ENCODE data around the gene CDRT4. TPM values are rescaled to one million over a fixed set of nuclear protein-coding genes. Genes with fewer than 3 reads are reported as not detected.
A peak's percentile ranks its signal among the peaks of the same experiment; 100 is the strongest.

The CDRT4 gene
- total RNA-seq, 1 donor from 2014 or later = 9.1 TPM

DNA sequence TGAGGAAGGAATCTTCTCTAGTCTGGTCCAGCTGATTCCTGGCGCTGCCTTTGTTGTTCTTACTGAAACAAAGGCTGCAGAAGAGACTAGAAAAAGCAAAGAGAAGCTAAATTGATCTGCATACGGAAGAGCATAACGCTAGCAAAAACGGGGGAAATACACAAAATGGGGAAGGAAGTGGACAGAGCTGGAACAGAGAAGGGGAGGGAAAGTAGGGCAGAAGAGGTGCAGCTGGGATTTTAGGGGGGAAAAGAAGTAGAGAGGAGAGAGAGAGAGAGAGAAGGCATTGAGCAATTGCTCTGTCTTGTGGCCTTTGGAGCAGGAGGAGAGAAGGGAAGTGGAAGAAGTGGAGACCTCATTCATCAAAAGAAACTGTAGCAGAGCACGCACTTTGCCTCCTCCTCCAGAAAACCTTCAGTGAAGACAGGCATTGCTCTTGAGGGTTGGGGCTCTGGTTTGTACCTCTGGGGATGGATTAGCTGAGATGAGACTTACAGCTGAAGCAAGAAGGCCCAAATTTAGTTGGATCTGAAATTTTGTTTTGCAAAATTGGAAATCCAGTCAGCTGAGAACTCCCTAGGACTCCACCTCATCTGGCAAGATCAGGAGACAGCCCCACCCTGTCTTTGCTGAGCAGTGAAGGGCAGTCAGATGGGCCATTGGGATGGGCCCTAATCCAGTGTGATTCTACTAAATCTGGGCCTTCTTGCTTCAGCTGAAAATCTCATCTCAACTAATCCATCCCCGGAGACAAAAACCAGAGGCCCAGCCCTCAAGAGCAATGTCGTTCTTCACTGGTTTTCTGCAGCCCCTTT, 55.8 kb downstream of the CDRT4 start:
- H3K9me3 Mint-ChIP-seq (ENCODE audit: low read depth) = no peaks in the 10 kb centered on the region
- no peak for DNase-seq (ENCODE audit: low spot score)
- H3K36me3 Mint-ChIP-seq (ENCODE audit: low read depth) = no peaks in the 10 kb centered on the region
- no peak overlapping the region for H3K4me3 Mint-ChIP-seq (ENCODE audit: unreplicated experiment)
- H3K27me3 Mint-ChIP-seq (ENCODE audit: low read depth) = no peaks in the 10 kb centered on the region
- H3K4me1 Mint-ChIP-seq (ENCODE audit: low read depth) = peaks cover 47% of the 10 kb centered on the region
- TF ChIP-seq, protein P1, sequence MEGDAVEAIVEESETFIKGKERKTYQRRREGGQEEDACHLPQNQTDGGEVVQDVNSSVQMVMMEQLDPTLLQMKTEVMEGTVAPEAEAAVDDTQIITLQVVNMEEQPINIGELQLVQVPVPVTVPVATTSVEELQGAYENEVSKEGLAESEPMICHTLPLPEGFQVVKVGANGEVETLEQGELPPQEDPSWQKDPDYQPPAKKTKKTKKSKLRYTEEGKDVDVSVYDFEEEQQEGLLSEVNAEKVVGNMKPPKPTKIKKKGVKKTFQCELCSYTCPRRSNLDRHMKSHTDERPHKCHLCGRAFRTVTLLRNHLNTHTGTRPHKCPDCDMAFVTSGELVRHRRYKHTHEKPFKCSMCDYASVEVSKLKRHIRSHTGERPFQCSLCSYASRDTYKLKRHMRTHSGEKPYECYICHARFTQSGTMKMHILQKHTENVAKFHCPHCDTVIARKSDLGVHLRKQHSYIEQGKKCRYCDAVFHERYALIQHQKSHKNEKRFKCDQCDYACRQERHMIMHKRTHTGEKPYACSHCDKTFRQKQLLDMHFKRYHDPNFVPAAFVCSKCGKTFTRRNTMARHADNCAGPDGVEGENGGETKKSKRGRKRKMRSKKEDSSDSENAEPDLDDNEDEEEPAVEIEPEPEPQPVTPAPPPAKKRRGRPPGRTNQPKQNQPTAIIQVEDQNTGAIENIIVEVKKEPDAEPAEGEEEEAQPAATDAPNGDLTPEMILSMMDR (IDR thresholded peaks at IDR 0.05) = no peak
- peak overlapping the region; percentile 30 for H3K27ac Mint-ChIP-seq (ENCODE audit: unreplicated experiment)

DNA sequence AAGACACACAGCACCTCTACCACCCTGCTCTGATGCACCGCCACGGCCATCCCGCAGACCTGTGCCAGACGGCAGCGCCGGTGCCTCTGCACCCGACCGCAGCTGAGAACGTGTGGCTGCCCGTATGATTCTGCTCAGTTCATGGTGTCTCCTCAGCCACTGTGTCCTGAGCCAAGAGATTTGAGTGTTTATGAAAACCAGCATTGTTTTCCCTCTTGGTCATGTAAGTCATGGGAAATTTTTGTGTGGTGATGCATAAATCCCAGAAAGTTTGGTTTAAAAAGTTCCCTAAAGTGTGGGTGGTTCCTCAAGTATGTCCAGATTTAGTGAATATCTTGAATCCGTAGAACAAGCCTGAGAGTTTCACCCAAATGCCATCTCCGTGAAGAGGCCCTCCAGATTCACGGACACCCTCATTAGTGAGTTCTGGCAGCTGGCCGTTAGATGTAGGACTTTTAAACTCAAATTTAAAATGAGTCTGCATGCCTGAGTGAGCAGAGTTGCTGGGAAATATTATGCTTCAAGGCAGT, 57.6 kb downstream of the CDRT4 start:
- no peaks in the 10 kb centered on the region for H3K9me3 Mint-ChIP-seq (ENCODE audit: low read depth)
- H3K27ac Mint-ChIP-seq (ENCODE audit: unreplicated experiment) = peak overlapping the region; percentile 98
- TF ChIP-seq, protein P1 (IDR thresholded peaks at IDR 0.05) = no peak
- H3K4me3 Mint-ChIP-seq (ENCODE audit: unreplicated experiment) = peak overlapping the region; percentile 55
- H3K36me3 Mint-ChIP-seq (ENCODE audit: low read depth) = no peaks in the 10 kb centered on the region
- H3K4me1 Mint-ChIP-seq (ENCODE audit: low read depth) = peaks cover 60% of the 10 kb centered on the region
- no peaks in the 10 kb centered on the region for H3K27me3 Mint-ChIP-seq (ENCODE audit: low read depth)
- DNase-seq (ENCODE audit: low spot score) = no peak

DNA sequence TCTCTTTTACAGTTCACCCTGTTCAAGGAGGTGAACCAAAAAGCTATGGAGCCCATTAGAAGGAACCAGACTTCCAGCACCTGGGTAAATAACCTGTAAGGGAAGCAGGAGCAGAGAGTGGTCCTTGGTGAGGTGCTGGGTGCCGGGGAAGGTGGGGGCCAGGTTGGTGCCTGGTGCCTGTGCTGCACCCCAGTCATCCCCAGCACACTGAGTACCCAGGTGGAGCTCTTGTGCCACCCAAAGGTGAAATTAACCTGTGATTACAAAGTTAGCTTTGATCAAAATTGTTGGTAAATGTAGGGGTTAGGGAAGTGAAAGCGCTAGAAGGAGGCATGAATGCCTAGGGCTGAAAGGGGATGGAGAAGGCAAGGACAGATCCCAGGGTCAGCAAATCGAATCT, 58.6 kb downstream of the CDRT4 start:
- Mint-ChIP-seq H3K27me3 (ENCODE audit: low read depth) (no peaks in the 10 kb centered on the region), H3K27ac (ENCODE audit: unreplicated experiment) (peak overlapping the region; percentile 98), H3K36me3 (ENCODE audit: low read depth) (no peaks in the 10 kb centered on the region), H3K9me3 (ENCODE audit: low read depth) (no peaks in the 10 kb centered on the region), H3K4me3 (ENCODE audit: unreplicated experiment) (no peak overlapping the region), H3K4me1 (ENCODE audit: low read depth) (peaks cover 70% of the 10 kb centered on the region)
- TF ChIP-seq, protein P1 (IDR thresholded peaks at IDR 0.05) = no peak
- no peak for DNase-seq (ENCODE audit: low spot score)

DNA sequence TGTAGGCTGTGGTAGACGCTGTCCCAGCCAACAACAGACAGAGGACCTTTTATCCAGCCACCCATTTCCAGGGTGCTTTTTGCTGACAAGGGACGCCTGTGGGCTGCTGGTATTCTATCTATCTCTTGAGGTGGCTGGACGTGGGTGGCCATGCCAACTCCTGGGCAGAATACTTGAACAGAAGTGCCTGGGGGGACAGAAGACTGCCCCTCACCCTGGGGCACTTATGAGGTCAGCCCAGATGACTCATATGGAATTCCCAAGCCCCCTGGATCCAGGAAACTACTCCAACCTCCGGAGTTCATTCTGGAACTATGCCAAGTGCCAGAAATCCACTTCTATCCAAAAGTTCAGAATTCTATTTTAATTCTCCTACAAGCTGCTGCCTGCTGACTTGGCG, 61.3 kb downstream of the CDRT4 start:
- H3K4me1 Mint-ChIP-seq (ENCODE audit: low read depth) = peaks cover 69% of the 10 kb centered on the region

DNA sequence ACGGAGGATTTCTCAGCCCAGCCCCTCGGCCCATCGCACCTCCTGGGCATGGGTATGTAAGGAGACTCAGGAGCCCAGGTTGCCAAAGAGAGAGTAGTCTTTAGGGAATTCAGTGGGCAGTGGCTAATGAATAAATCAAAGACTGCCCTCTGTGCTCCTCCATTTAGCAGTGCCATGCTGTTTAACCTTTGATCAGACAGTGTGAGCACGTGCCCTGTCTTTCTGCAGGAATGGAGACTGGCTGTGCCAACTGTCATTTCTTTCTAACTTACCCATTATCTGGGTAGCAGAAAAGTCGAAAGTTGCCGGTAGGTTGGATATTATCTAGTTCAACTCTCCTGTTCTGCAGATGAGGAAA, 62.4 kb downstream of the CDRT4 start:
- TF ChIP-seq, protein P1 (IDR thresholded peaks at IDR 0.05) = no peak
- H3K27ac Mint-ChIP-seq (ENCODE audit: unreplicated experiment) = no peak overlapping the region
- H3K4me1 Mint-ChIP-seq (ENCODE audit: low read depth) = peaks cover 60% of the 10 kb centered on the region
- DNase-seq (ENCODE audit: low spot score) = no peak
- no peak overlapping the region for H3K4me3 Mint-ChIP-seq (ENCODE audit: unreplicated experiment)
- H3K27me3 Mint-ChIP-seq (ENCODE audit: low read depth) = no peaks in the 10 kb centered on the region
- H3K36me3 Mint-ChIP-seq (ENCODE audit: low read depth) = no peaks in the 10 kb centered on the region
- H3K9me3 Mint-ChIP-seq (ENCODE audit: low read depth) = no peaks in the 10 kb centered on the region

More for the DNA sequence above, 61.3 kb downstream of the CDRT4 start:
- Mint-ChIP-seq H3K27ac (ENCODE audit: unreplicated experiment) (peak overlapping the region; percentile 8), H3K4me3 (ENCODE audit: unreplicated experiment) (no peak overlapping the region), H3K36me3 (ENCODE audit: low read depth) (no peaks in the 10 kb centered on the region), H3K27me3 (ENCODE audit: low read depth) (no peaks in the 10 kb centered on the region), H3K9me3 (ENCODE audit: low read depth) (no peaks in the 10 kb centered on the region)
- TF ChIP-seq, protein P1 (IDR thresholded peaks at IDR 0.05) = no peak
- DNase-seq (ENCODE audit: low spot score) = no peak

Measured in chondrocyte (in vitro differentiated cells).